ENCODE measurements around the gene PRDM5. TPM values are rescaled to one million over a fixed set of nuclear protein-coding genes. Genes with fewer than 3 reads are reported as not detected.

Gene PRDM5
- total and polyA plus RNA-seq, 10 of the 15 experiments (the other 5 are each of a cell fraction or from before 2014, with no cell fraction given): 0.07 TPM; not detected in 9

GRCh38 chr4:120785202-120785601 lies 137.3 kb downstream of the PRDM5 start:
- no peak for ATAC-seq
- no peaks in the 10 kb centered on the region; a peak in 1 of 4 replicates for H3K27me3 ChIP-seq (replicated peaks in 1 of 2; ENCODE audit: control insufficient read depth in 2 of 2, insufficient read depth in 2 of 2, low read length in 1 of 2)
- in situ Hi-C loops (cut with MboI): no loop called here

More at GRCh38 chr4:120785202-120785601, 137.3 kb downstream of the PRDM5 start:
- 49% methylated on average over 2 of the region's 2 CpGs for WGBS (ENCODE audit: insufficient coverage, insufficient replicate concordance, low lambda C conversion rate, missing lambda C conversion rate)
- Histone ChIP-seq H3K36me3 (ENCODE audit: control insufficient read depth in 2 of 2, insufficient read depth in 2 of 2, low read length in 1 of 2) (no peaks in the 10 kb centered on the region), H3K27ac (ENCODE audit: control insufficient read depth, insufficient read depth) (no peak overlapping the region), H3K79me2 (ENCODE audit: control insufficient read depth, insufficient read depth, low read length) (no peaks in the 10 kb centered on the region), H3K4me3 (no peak overlapping the region), H4K20me1 (ENCODE audit: control insufficient read depth, insufficient read depth) (no peaks in the 10 kb centered on the region), H2AFZ (ENCODE audit: control insufficient read depth, low read depth, low read length) (no peak overlapping the region), H3K4me1 (ENCODE audit: control insufficient read depth, insufficient read depth, low read length) (no peaks in the 10 kb centered on the region), H3K9ac (ENCODE audit: control insufficient read depth, insufficient read depth, low read length) (no peak overlapping the region), H3K9me3 (replicated peaks; ENCODE audit: control insufficient read depth, insufficient read depth, low read length) (no peaks in the 10 kb centered on the region), H3K4me2 (ENCODE audit: control insufficient read depth, insufficient read depth) (no peak overlapping the region)
- POLR2A ChIA-PET: no interaction called here
- no peak for DNase-seq (ENCODE audit: low read depth, low spot score)
- no peak for FAIRE-seq
- CTCF ChIA-PET: no interaction called here
- intact Hi-C loops (cut with micrococcal nuclease; ENCODE audit: unreplicated experiment): no loop called here
- RAD21 ChIA-PET (ENCODE audit: unreplicated experiment): no interaction called here
- no TSS peak for BruUV-seq (replicated peaks)
- SMC1A ChIA-PET (ENCODE audit: uncharacterized antibody, unreplicated experiment): interaction anchor here (1.0 kb wide), 1 partner anchor 9 kb away, joined by 3 read pairs; no protein-coding TSS in a partner anchor
- TF ChIP-seq TCF12 (IDR thresholded peaks at IDR 0.05; ENCODE audit: low read depth, low read length) (no peak), HCFC1 (IDR thresholded peaks at IDR 0.05; ENCODE audit: low read length) (no peak), SIX5 (IDR thresholded peaks at IDR 0.05; ENCODE audit: low read depth, low read length, severe bottlenecking) (no peak), EP300 (IDR thresholded peaks at IDR 0.05; ENCODE audit: borderline replicate concordance in 1 of 2, control insufficient read depth in 1 of 2, low read depth in 2 of 2, low read length in 2 of 2) (no peak), ZNF207 (IDR thresholded peaks at IDR 0.05; ENCODE audit: borderline replicate concordance) (no peak), DPF2 (IDR thresholded peaks at IDR 0.05) (no peak), GABPA (IDR thresholded peaks at IDR 0.05; ENCODE audit: low read depth) (no peak), SMC3 (IDR thresholded peaks at IDR 0.05; ENCODE audit: borderline replicate concordance, low read length) (no peak), E2F8 (IDR thresholded peaks at IDR 0.05; ENCODE audit: low read depth, partially characterized antibody) (no peak), STAT1 (conservative IDR thresholded peaks at IDR 0.05) (no peak), NR2F1 (conservative IDR thresholded peaks at IDR 0.05) (no peak), SMARCA5 (IDR thresholded peaks at IDR 0.05) (no peak)
